SK-N-SH (cell line): ENCODE data around the gene SULT1C2.

Experiments
- CTCF ChIP-seq: fragments of 200-600 bp; sonication (generic); IDR thresholded peaks from 2 replicates; pipeline ENCODE4 v1.6.1; 2017; ENCODE audit warnings: antibody characterized with exemption, mild to moderate bottlenecking, moderate library complexity
- MAX ChIP-seq: IDR thresholded peaks from 2 replicates; pipeline ENCODE4 v1.4.0; 2012; ENCODE audit warnings: low read depth
- NRF1 ChIP-seq: IDR thresholded peaks from 2 replicates; pipeline ENCODE4 v1.6.1; 2012; ENCODE audit warnings: low read depth, mild to moderate bottlenecking, low read length
- POLR2AphosphoS5 ChIP-seq: IDR thresholded peaks from 2 replicates; pipeline ENCODE4 v1.6.1; 2012; ENCODE audit warnings: low read depth, low read length
- SIN3A ChIP-seq: IDR thresholded peaks from 2 replicates; pipeline ENCODE4 v1.6.1; 2012; ENCODE audit warnings: low read depth, mild to moderate bottlenecking, low read length, moderate library complexity, borderline replicate concordance
- TCF12 ChIP-seq: IDR thresholded peaks from 2 replicates; pipeline ENCODE4 v1.4.0; 2012

GRCh38 chr2:108347786-108348185, 59.1 kb downstream of the SULT1C2 start:
- TF ChIP-seq SIN3A (no peak), CTCF (no peak), MAX (no peak), POLR2AphosphoS5 (no peak), NRF1 (no peak), TCF12 (no peak)
